MG63 (cell line): ENCODE data around the gene KMT2E. TPM values are rescaled to one million over a fixed set of nuclear protein-coding genes. Genes with fewer than 3 reads are reported as not detected.
"Not testable (repeated sequence)": the region's sequence is repeated elsewhere in the genome, so short reads cannot be mapped to it uniquely, and the experiment has no call there.

Experiments used
- DNase-seq: peaks from one replicate; pipeline ENCODE4 v3.0.0-alpha.2; 2020
- H3K27me3 ChIP-seq: fragments of 250-450 bp; sonication (Bioruptor Pico); 2 replicates; pipeline ENCODE4 v1.5.1; 2020; ENCODE audit warnings: mild to moderate bottlenecking, moderate library complexity
- H3K36me3 ChIP-seq: fragments of 250-450 bp; sonication (Bioruptor Pico); 2 replicates; pipeline ENCODE4 v1.5.1; 2020; ENCODE audit warnings: mild to moderate bottlenecking, moderate library complexity
- H3K4me3 ChIP-seq: fragments of 250-450 bp; sonication (Bioruptor Pico); 2 replicates; pipeline ENCODE4 v1.5.1; 2020; ENCODE audit warnings: mild to moderate bottlenecking, moderate library complexity
- H3K9me3 ChIP-seq: fragments of 250-450 bp; sonication (Bioruptor Pico); 2 replicates; pipeline ENCODE4 v1.5.1; 2020; ENCODE audit warnings: mild to moderate bottlenecking, moderate library complexity
- total RNA-seq: library from RNA; depleted of rRNA; stranded (reverse); fragments of >200 nt; shearing (Covaris generic); gene quantifications from 2 replicates; pipeline ENCODE4 v1.2.3, GENCODE V29; 2014; ENCODE audit warnings: low replicate concordance; rRNA removed

KMT2E gene
- 5.1 and 6.7 TPM in 2 replicates for total RNA-seq

DNA sequence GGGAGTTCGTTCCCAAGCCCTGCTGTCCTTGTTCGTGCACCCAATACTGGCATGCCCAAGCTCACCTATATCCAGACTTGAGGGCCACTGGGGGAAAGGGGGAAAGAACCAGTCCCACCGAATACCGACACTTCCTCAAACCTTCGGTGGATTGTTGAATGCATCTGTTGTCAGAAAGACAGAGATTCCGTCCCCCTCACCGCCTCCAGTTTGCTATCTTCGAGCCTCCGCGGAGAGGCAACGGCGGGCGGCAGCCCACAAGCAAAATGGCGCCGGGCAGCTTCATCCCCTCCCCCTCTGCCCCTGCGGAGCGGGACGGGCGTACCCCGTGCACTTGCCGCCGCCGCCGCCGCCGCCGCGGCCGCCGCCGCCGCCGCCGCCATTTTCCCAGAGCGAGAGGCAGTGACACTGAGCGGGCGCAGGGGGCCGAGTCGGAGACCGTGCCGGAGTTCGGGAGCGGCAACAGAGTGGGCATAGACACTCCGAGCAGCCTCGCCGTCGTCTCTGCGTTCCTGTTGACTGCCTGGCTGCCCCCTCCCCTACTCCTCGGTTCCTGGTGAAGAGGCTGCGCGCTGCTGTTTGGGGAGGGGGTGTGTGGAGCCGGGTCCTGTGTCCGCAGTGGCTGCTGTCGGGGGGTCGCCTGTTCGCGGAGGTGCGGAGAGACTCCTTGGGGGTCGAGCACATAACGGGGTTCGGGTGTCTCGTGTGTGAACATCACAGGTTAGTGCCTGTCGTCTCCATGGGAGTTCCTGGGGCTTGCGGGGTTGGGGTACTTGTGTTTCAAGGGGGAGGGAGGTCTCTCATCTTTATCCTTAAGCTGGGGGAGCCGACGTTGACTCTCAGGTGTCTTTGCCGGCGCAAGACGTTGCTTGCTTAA lies at the start of gene KMT2E:
Gene KMT2E, plus strand, starts transcription at position 390 of the 877 bp plus-strand sequence. CDS start 26,748 bp downstream, outside the sequence.
- Histone ChIP-seq H3K27me3 (no peaks in the 10 kb centered on the region), H3K36me3 (peaks cover 9% of the 10 kb centered on the region), H3K9me3 (no peaks in the 10 kb centered on the region), H3K4me3 (peak within 1 kb of the TSS; percentile 75)
- peak; percentile 81 for DNase-seq

GRCh38 chr7:104964626-104965236 lies 49.3 kb upstream of the KMT2E start:
- no peaks in the 10 kb centered on the region for H3K27me3 ChIP-seq
- no peak overlapping the region for H3K4me3 ChIP-seq
- no peaks in the 10 kb centered on the region for H3K36me3 ChIP-seq
- DNase-seq = no peak
- no peaks in the 10 kb centered on the region for H3K9me3 ChIP-seq

- Histone ChIP-seq H3K9me3 (no peaks in the 10 kb centered on the region), H3K27me3 (no peaks in the 10 kb centered on the region), H3K36me3 (no peaks in the 10 kb centered on the region), H3K4me3 (no peak overlapping the region)
- DNase-seq = no peak
Observed at GRCh38 chr7:104966022-104966421, 48.0 kb upstream of the KMT2E start.

GRCh38 chr7:104967088-104967487 lies 46.9 kb upstream of the KMT2E start:
- no peak overlapping the region for H3K4me3 ChIP-seq
- no peaks in the 10 kb centered on the region for H3K27me3 ChIP-seq
- DNase-seq = no peak
- no peaks in the 10 kb centered on the region for H3K9me3 ChIP-seq
- H3K36me3 ChIP-seq = no peaks in the 10 kb centered on the region

DNA sequence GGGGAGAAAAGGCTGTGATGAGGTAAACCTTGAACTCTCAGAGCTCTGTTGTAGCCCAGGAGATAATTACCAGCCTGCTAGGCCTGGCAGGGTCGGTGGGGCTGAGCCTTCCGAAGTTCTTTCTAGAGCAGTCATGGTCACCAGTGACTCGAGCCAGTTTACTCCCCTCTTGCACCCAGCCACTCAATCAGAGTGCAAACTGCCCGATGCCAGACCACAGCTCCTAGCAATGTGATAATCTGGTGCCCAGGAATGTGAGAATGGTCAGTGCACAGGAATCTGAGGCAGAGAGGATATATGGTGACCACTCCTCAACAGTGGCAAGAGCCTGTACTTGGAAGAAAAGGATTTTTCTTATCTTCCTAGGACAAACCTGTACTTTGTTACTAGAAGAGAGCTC lies 46.4 kb upstream of the KMT2E start:
- Histone ChIP-seq H3K27me3 (no peaks in the 10 kb centered on the region), H3K36me3 (no peaks in the 10 kb centered on the region), H3K9me3 (no peaks in the 10 kb centered on the region), H3K4me3 (no peak overlapping the region)
- DNase-seq = peak; percentile 87

DNA sequence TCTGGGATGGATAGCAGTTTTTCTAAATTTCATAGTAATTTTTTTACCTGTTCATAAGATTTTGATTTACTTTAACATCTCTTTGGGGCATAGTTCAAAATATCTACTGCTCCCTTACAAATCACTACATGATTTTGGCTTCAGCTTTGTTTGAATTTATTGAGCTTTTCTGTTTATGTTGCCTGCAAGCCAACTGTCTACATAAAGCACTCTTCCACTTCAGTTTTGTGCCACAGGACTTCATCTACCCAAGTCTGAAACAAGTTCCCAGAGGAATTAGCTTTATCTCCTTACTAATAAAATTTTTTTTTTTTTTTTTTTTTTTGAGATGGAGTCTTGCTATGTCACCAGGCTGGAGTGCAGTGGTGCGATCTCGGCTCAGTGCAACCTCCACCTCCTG lies 45.4 kb upstream of the KMT2E start:
- DNase-seq = no peak
- Histone ChIP-seq H3K4me3 (no peak overlapping the region), H3K27me3 (no peaks in the 10 kb centered on the region), H3K36me3 (no peaks in the 10 kb centered on the region), H3K9me3 (no peaks in the 10 kb centered on the region)

DNA sequence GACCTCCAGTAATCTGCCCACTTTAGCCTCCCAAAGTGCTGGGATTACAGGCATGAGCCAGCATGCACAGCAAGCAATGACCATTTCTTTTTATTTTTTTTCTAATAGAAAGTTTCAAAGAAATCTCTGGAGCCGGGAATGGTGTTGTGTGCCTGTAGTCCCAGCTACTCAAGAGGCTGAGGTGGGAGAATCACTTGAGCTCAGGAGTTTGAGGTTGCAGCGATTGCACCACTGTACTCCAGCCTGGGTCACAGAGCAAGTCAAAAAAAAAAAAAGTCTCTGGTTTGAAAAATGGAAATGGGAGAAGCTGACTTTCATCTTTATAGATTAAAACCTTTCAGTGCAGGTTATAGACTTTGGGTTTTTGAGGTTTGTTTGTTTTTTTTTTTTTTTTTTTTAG lies 44.8 kb upstream of the KMT2E start:
- no peaks in the 10 kb centered on the region for H3K9me3 ChIP-seq
- no peak for DNase-seq
- no peaks in the 10 kb centered on the region for H3K27me3 ChIP-seq
- no peaks in the 10 kb centered on the region for H3K36me3 ChIP-seq
- H3K4me3 ChIP-seq = no peak overlapping the region

GRCh38 chr7:104971290-104972071 lies 42.5 kb upstream of the KMT2E start:
- no peak for DNase-seq
- no peaks in the 10 kb centered on the region for H3K9me3 ChIP-seq
- H3K27me3 ChIP-seq = no peaks in the 10 kb centered on the region
- H3K4me3 ChIP-seq = no peak overlapping the region
- no peaks in the 10 kb centered on the region for H3K36me3 ChIP-seq

- Histone ChIP-seq H3K36me3 (no peaks in the 10 kb centered on the region), H3K4me3 (no peak overlapping the region), H3K9me3 (no peaks in the 10 kb centered on the region)
Observed at GRCh38 chr7:104972500-104972899, 41.5 kb upstream of the KMT2E start.

DNA sequence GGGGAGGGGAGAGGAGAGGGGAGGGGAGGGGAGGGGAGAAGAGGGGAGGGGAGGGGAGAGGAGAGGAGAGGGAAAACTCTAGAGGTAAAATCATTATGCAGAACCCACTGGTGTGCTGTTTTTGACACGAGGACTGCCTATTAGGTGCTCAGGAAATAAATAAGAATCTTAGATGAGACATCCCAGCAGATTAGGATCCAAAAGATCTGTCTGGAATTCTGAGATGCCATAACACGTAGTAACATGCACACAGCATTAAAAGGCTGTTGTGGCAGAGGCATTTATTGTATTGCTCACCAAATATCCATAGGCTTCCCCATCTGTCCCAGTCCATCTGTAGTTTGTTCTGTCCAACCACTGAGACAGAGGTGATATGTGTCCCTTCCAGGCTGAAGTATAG lies 40.8 kb upstream of the KMT2E start:
- no peak for DNase-seq
- no peaks in the 10 kb centered on the region for H3K36me3 ChIP-seq

More at GRCh38 chr7:104972500-104972899, 41.5 kb upstream of the KMT2E start:
- no peaks in the 10 kb centered on the region for H3K27me3 ChIP-seq
- no peak for DNase-seq

GRCh38 chr7:104973909-104974415 lies 40.0 kb upstream of the KMT2E start:
- no peaks in the 10 kb centered on the region for H3K9me3 ChIP-seq
- H3K4me3 ChIP-seq = no peak overlapping the region
- DNase-seq = no peak
- H3K36me3 ChIP-seq = no peaks in the 10 kb centered on the region
- H3K27me3 ChIP-seq = no peaks in the 10 kb centered on the region

More for the DNA sequence above, 40.8 kb upstream of the KMT2E start:
- H3K9me3 ChIP-seq = no peaks in the 10 kb centered on the region
- no peak overlapping the region for H3K4me3 ChIP-seq
- H3K27me3 ChIP-seq = no peaks in the 10 kb centered on the region

DNA sequence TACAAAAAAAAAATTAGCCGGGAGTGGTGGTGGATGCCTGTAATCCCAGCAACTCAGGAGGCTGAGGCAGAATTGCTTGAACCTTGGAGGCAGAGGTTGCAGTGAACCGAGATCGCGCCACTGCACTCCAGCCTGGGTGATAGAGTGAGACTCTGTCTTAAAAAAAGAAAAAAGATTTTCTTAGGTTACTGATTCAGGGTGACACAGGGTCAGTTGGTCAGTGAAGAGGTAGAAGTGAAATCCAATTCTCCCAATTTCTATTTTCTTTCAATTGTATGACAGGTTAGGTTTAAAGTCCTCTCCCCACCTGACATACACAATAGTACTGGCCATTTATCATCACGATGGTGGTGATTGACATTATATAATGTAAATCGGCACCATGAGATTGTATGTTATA lies 38.5 kb upstream of the KMT2E start:
- not testable (repeated sequence) for H3K4me3 ChIP-seq, H3K36me3 ChIP-seq, DNase-seq, H3K9me3 ChIP-seq, H3K27me3 ChIP-seq

DNA sequence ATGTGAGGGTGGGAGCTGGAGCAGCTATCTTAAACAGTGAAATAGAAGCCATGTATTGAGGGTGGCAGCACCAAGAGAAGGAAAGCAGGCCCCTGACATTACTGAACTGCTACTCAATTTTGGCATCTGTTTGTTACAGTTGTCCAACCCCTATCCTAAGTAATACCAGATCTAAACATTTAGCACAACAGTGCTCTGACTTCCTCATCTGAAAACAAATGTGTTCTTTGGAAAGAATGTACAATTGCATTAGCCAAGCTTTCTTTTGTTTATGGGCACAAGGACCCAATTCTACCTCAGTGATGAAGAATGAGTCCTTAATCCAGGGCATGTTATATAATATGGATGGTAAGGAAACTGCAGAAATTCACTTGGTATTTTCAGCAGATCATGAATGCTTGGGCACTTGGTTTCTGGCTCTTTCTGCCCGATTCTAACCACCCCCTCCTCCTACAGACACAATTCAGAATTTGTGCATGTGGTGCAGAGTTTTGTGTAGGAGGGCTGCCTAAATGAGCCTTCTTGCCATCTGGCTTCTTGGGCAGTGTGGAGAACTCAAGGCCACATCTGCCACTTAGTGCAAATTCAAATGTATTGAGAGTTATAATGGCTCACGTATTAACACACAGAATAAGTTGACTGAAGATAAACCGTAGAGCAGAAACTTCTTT lies 36.9 kb upstream of the KMT2E start:
- Histone ChIP-seq H3K9me3 (no peaks in the 10 kb centered on the region), H3K4me3 (no peak overlapping the region), H3K36me3 (no peaks in the 10 kb centered on the region; the same call in 1 of the 2 replicates), H3K27me3 (no peaks in the 10 kb centered on the region)
- DNase-seq = no peak

- Histone ChIP-seq H3K27me3 (no peaks in the 10 kb centered on the region), H3K36me3 (peaks cover 4% of the 10 kb centered on the region; the same call in 1 of the 2 replicates), H3K9me3 (no peaks in the 10 kb centered on the region), H3K4me3 (no peak overlapping the region)
- DNase-seq = peak; percentile 33
Observed at GRCh38 chr7:104978460-104978859, 35.5 kb upstream of the KMT2E start.

- DNase-seq = peak; percentile 65
- no peaks in the 10 kb centered on the region for H3K9me3 ChIP-seq
Observed at GRCh38 chr7:104979167-104979841, 34.7 kb upstream of the KMT2E start.

GRCh38 chr7:104980440-104980839 lies 33.6 kb upstream of the KMT2E start:
- no peak for DNase-seq
- Histone ChIP-seq H3K9me3 (no peaks in the 10 kb centered on the region), H3K27me3 (no peaks in the 10 kb centered on the region), H3K36me3 (peaks cover 4% of the 10 kb centered on the region; the same call in 1 of the 2 replicates), H3K4me3 (no peak overlapping the region)

More at GRCh38 chr7:104979167-104979841, 34.7 kb upstream of the KMT2E start:
- Histone ChIP-seq H3K27me3 (no peaks in the 10 kb centered on the region), H3K4me3 (no peak overlapping the region), H3K36me3 (peaks cover 4% of the 10 kb centered on the region; the same call in 1 of the 2 replicates)
